Measurements from ENCODE around the gene ZNF33B. TPM values are rescaled to one million over a fixed set of nuclear protein-coding genes. Genes with fewer than 3 reads are reported as not detected.

Gene ZNF33B
- 17.8 and 20.4 TPM in 2 replicates for total RNA-seq

DNA sequence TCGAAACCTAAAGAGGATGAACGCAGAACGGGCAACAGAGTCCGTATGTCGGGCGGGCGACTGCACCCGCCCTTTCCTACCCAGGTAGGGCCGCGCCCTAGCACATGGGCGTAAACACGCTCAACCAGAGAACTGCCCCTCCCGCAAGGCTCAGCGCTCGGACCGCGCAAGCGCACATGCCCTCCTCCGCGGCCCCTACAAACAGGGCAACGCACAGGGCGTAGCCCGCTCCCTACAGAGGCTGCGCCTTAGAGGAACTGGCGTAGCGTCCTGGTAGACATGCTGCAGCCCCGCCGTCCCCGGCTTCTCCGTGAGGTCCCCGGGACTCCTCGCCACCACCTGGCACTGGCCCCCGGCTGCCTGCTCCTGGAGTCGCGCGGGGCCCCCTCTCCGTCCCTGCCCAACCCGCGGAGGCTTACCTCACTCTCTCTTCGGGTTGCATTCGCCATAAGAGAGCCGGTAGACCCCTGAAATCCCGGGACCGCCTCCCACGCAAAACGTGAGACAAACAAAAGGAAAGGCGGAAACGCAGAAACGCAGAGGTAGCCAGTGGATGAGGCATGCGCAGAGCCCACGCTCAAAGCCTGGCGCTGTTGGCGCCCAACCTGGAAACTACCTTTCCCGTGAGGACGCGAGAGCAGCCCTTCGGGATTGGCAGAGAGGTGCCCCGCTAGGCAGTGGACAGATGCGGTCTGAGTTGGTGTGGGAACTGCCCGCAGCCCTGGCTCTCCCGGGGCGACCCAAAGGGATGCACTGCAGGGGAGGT is at the start of gene ZNF33B:
Gene ZNF33B (minus strand): TSS at position 516 of the 766 bp plus-strand sequence. CDS start 1,642 bp downstream, outside the sequence.

Other genes starting within 250 kb of the ZNF33B start
- gene BMS1, start 144.2 kb upstream of the ZNF33B start, total RNA-seq: 21.9 and 30.1 TPM in 2 replicates

Data from nasal cavity respiratory epithelium epithelial cell of viscerocranial mucosa (primary cell).